NB4 (cell line): ENCODE data around the gene MOGAT2.

Source experiments
- CTCF ChIP-seq: IDR thresholded peaks from one replicate; pipeline ENCODE4 v1.5.1; 2012; ENCODE audit warnings: low read depth, low read length
- POLR2A ChIP-seq: IDR thresholded peaks from 2 replicates; pipeline ENCODE4 v1.6.1; 2011; ENCODE audit warnings: mild to moderate bottlenecking; ENCODE audit not compliant: insufficient read length; ENCODE audit errors: extremely low read depth
- TF ChIP-seq, protein P1 (sequence below): IDR thresholded peaks from 2 replicates; pipeline ENCODE4 v1.6.1; 2011; ENCODE audit warnings: low read depth, low read length

DNA sequence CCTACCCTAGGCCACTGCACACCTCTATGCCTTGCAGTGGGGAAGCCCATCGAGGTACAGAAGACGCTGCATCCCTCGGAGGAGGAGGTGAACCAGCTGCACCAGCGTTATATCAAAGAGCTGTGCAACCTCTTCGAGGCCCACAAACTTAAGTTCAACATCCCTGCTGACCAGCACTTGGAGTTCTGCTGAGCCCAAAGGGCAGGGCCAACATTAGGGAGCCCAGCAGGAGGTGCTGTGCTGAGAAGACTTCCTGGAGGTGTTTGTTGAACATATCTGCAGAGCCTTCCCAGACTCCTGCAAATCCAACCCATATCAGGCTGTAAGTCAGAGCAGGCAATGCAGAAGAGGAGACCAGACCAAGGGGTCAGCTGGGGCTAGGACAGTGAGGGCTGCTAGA lies 13.5 kb downstream of the MOGAT2 start:
- peak; percentile 10 for TF ChIP-seq CTCF
- TF ChIP-seq POLR2A: no peak
- TF ChIP-seq, protein P1, sequence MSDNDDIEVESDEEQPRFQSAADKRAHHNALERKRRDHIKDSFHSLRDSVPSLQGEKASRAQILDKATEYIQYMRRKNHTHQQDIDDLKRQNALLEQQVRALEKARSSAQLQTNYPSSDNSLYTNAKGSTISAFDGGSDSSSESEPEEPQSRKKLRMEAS: no peak
